GM12892 (cell line): ENCODE measurements around the gene NSUN5.
"Not testable (repeated sequence)": the region's sequence is repeated elsewhere in the genome, so short reads cannot be mapped to it uniquely, and the experiment has no call there.

Source experiments
- POLR2A ChIP-seq: IDR thresholded peaks from 2 replicates; pipeline ENCODE4 v1.6.1; 2011; ENCODE audit warnings: low read depth, low read length, control low read depth
- POLR2AphosphoS5 ChIP-seq: IDR thresholded peaks from 2 replicates; pipeline ENCODE4 v1.6.1; 2011; ENCODE audit warnings: low read depth, low read length, control low read depth

GRCh38 chr7:73323434-73324080 lies 14.9 kb upstream of the NSUN5 start:
- TF ChIP-seq POLR2A, POLR2AphosphoS5: not testable (repeated sequence)
